Large intestine (tissue), 3 donors: Measurements from ENCODE around the gene CDC14A. TPM values are rescaled to one million over a fixed set of nuclear protein-coding genes. Genes with fewer than 3 reads are reported as not detected.

Experiments used
- DNase-seq, 2 donors: peaks; one replicate each; pipeline versions ENCODE4 v3.0.0 to v3.0.0-alpha.2; 2013
- H3K27ac ChIP-seq: one replicate; pipeline ENCODE4 v1.5.1; 2013; ENCODE audit warnings: low read length
- H3K27me3 ChIP-seq: 2 replicates; pipeline ENCODE4 v1.6.1; 2013; ENCODE audit warnings: low read length; ENCODE audit not compliant: control insufficient read depth, insufficient read depth
- H3K36me3 ChIP-seq: 2 replicates; pipeline ENCODE4 v1.6.1; 2013; ENCODE audit warnings: low read length; ENCODE audit not compliant: control insufficient read depth, insufficient read depth
- H3K4me1 ChIP-seq: one replicate; pipeline ENCODE4 v1.6.1; 2013; ENCODE audit warnings: low read length; ENCODE audit not compliant: control insufficient read depth, insufficient read depth
- H3K4me3 ChIP-seq: one replicate; pipeline ENCODE4 v1.5.1; 2013; ENCODE audit warnings: low read length
- H3K9me3 ChIP-seq: one replicate; pipeline ENCODE4 v1.6.1; 2013; ENCODE audit warnings: mild to moderate bottlenecking, low read depth, low read length, moderate library complexity; ENCODE audit not compliant: control insufficient read depth
- WGBS: methylation state at CpG from one replicate; pipeline ENCODE4 v1.1.5; 2013; ENCODE audit warnings: low lambda C conversion rate; ENCODE audit not compliant: insufficient coverage; 5-methylcytosine and 5-hydroxymethylcytosine counted together
- polyA plus RNA-seq: library from polyadenylated mRNA; unstranded; fragments of 120-200 nt; gene quantifications from one replicate; pipeline ENCODE4 v1.2.1, GENCODE V29; 2013

CDC14A gene
- polyA plus RNA-seq, 1 donor: 15.7 TPM

DNA sequence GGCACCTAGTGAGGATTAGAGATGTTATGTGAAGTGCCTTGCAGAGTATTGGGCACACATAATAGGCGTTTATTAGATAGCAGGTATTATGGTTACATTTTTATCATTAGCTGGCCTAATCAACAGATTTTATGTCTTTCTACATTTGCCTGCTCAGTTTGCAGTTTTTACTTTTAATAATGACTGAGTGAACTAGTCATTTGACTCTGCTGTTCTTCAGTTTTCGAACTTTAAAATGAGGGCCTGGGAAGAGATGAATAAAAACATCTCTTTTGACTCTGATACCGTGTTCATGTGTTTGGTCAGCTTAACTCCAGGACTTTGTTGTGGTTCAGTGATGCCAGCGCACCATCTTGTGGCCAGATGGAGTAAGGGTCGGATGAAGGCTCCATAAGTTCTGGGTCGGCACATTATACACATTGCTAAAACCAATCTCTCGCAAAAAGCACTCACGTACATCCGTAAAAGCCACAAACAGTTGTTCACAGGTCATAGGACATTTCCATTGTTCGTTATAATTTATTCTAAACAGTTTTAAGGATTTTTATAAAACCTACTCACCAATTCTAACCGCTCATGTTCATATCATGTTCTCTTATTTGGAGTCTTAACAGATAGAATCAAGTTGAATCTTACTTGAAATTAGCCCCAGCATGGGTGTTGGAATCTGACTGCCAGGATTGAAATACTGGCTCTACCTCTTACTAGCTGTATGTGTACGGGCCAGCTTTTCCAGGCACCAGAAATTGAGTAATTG lies 107.2 kb downstream of the CDC14A start:
- DNase-seq: peak; percentile 48 to 61
- no peak overlapping the region for H3K4me3 ChIP-seq
- no peaks in the 10 kb centered on the region for H3K27me3 ChIP-seq
- H3K9me3 ChIP-seq: no peaks in the 10 kb centered on the region
- peaks cover 5% of the 10 kb centered on the region for H3K36me3 ChIP-seq
- 51% methylated on average over 2 of the region's 12 CpGs for WGBS
- H3K27ac ChIP-seq: no peak overlapping the region
- no peaks in the 10 kb centered on the region for H3K4me1 ChIP-seq

DNA sequence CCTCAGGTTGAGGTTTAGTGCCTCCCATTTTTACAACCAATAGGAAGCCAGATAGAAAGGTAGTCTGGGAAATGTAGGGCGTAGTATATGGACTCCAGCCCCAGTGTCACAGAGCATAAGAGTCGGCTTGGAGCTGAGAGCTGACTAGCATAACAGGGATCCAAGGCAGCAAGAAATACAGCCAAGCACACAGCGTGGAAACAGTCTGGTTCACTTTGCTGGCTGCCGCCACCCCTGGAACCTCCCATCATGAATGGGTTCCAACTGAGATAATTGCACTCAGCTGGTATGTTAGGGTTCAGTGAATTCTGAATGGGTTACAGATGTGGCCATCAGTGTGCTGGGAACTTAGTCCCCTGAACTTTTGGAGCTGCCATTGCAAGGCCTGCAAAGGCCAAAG lies 108.9 kb downstream of the CDC14A start:
- H3K4me1 ChIP-seq: no peaks in the 10 kb centered on the region
- peaks cover 8% of the 10 kb centered on the region for H3K36me3 ChIP-seq
- no peaks in the 10 kb centered on the region for H3K9me3 ChIP-seq
- H3K27me3 ChIP-seq: no peaks in the 10 kb centered on the region
- DNase-seq: no peak
- no CpG with 5 or more reads among the region's 4 CpGs for WGBS
- H3K4me3 ChIP-seq: no peak overlapping the region
- no peak overlapping the region for H3K27ac ChIP-seq

DNA sequence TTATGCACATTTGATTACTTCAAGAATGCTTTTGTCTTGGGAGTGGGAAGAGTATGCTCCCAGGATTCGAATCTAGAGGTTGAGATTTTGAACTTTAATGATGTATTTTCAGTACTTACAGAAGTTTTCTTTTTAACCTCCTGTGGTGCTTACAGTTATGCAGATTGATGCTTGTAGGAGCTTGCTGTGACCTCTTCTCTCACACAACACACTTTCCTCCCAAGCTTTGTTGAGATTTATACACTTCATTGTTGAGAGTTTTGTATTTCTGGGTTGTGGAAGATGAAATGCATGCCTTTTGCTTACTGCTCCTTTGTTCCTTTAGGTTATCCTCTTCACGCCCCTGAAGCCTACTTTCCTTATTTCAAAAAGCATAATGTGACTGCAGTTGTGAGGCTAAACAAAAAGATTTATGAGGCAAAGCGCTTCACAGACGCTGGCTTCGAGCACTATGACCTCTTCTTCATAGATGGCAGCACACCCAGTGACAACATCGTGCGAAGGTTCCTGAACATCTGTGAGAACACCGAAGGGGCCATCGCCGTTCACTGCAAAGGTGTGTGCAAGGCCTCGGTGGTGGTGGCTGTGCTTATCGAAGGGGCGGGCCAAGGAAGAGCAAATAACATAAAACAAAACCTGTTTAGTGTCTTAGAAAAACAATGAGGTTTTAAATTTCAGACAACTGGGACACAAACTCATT lies 110.2 kb downstream of the CDC14A start:
- Histone ChIP-seq H3K27me3 (no peaks in the 10 kb centered on the region), H3K4me3 (no peak overlapping the region), H3K4me1 (no peaks in the 10 kb centered on the region), H3K27ac (no peak overlapping the region), H3K36me3 (peaks cover 9% of the 10 kb centered on the region), H3K9me3 (no peaks in the 10 kb centered on the region)
- no CpG with 5 or more reads among the region's 13 CpGs for WGBS
- DNase-seq: no peak

DNA sequence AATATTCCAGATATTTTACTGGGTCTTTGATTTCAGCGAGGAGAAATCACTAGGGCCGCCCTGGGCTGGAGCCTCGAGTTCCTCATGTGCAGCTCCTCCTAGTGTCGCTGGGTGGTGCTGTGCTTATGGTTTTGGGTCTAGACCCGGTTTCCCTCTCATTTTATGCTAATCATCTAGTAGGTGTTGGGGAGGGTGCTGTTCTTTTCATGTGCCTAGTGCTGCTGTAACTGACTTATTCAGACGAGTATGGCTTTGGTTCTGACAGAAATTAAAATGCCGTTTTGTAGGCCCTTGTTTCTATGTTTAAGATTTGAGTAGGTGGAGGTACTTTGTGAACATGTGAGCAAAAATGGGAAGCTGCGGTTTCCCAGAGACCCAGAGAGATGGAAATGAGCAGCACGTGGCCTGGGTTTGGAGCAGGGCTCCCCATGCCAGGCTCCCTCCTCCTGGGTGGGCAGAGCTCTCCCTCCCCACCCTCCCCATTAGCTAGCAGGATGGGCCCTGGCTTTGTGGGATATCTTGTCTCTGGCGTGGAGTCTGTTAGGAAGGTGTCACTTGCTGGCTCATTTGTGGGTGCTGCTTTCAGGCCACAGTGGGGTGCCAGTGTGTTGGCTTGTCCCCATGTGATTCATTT lies 111.6 kb downstream of the CDC14A start:
- Histone ChIP-seq H3K4me1 (no peaks in the 10 kb centered on the region), H3K9me3 (no peaks in the 10 kb centered on the region), H3K4me3 (no peak overlapping the region), H3K36me3 (peaks cover 12% of the 10 kb centered on the region), H3K27ac (no peak overlapping the region), H3K27me3 (no peaks in the 10 kb centered on the region)
- WGBS: no CpG with 5 or more reads among the region's 10 CpGs
- DNase-seq: peak; percentile 21 to 28

DNA sequence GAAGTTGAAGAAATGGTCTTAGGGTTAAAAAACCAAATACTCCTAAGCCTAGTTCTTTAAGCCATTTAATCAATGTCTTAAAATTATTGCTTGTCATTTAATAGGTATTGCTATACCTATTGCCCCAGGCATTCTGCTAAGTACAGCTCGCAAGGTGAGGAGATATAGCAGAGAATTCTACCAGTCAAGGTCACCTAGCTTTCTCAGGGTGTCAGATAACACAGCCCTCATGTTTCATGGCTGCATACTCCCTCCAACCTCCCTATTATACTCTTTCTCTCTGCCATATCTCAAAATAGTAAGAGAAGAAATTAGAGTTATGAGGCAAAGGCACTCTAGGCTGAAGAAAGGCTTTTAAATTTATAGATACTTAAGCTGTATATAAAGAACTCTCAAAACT lies 117.3 kb downstream of the CDC14A start:
- peaks cover 7% of the 10 kb centered on the region for H3K36me3 ChIP-seq
- no peak overlapping the region for H3K27ac ChIP-seq
- no peak for DNase-seq
- H3K4me1 ChIP-seq: no peaks in the 10 kb centered on the region
- no peaks in the 10 kb centered on the region for H3K9me3 ChIP-seq
- no peaks in the 10 kb centered on the region for H3K27me3 ChIP-seq
- H3K4me3 ChIP-seq: no peak overlapping the region
- no CpG with 5 or more reads among the region's 1 CpG for WGBS

DNA sequence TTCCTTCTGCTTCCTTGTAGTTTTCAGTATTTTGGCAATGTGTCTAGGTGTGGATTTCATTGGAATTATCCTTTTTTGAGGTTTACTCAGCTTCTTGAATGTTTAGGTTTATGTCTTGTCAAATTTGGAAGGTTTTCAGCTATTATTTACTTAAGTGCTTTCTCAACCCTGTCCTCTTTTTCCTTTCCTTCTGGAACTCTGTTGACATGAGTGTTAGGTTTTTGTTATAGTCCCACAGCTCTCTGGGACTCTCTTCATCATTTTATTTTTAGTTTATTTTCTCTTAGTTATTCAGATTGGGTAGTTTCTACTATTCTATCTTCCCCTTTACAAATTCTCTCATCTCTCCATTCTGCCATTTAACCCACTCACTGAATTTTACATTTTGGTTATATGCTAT lies 122.5 kb downstream of the CDC14A start:
- Histone ChIP-seq H3K9me3 (no peaks in the 10 kb centered on the region), H3K4me1 (no peaks in the 10 kb centered on the region), H3K27ac (no peak overlapping the region), H3K4me3 (no peak overlapping the region), H3K27me3 (no peaks in the 10 kb centered on the region), H3K36me3 (peaks cover 4% of the 10 kb centered on the region)
- DNase-seq: no peak

DNA sequence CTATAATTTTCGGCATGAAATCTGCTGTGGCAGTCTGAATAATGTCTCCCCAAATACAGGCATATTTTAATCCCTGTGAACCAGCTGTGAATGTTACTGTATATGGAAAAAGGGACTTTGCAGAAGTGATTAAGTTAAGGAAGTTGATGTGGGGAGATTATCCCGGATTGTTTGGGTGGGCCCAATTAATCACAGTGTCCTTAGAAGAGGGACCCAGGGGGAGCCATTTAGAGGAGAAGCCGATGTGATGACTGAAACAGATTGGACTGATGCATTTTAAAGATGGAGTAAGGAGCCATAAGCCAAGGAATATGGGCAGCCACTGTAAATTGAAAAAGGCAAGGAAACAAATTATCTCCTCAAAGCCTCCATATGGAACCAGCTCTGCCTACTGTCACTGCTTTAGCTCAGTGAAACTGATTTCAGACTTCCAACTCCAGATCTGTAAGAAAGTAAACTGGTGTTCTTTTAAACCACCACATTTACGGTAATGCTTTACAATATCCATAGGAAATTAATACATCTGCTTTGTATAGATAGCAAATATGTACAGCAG lies 124.5 kb downstream of the CDC14A start:
- DNase-seq: no peak
- H3K36me3 ChIP-seq: peaks cover 9% of the 10 kb centered on the region
- H3K27me3 ChIP-seq: no peaks in the 10 kb centered on the region
- H3K4me3 ChIP-seq: no peak overlapping the region
- H3K4me1 ChIP-seq: no peaks in the 10 kb centered on the region
- no peaks in the 10 kb centered on the region for H3K9me3 ChIP-seq
- H3K27ac ChIP-seq: no peak overlapping the region
- 100% methylated on average over 1 of the region's 4 CpGs for WGBS

DNA sequence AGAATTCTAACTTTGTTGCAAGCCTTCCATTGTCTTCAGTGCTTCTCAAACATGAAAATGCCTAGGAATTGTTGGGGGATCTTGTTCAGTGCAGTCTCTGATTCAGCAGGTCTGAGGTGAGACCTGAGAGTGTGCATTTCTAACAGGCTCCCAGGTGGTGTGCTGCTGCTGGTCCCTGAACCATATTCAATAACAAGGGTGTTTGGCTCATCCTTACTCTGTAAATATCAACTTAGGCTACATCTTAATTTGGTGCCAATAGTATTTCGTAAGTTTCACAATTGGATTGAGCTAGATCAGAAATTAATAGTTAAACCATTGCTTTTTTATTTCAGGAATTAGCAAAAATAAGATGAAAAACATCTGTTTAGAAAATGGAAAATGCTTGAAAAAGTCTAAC lies 126.5 kb downstream of the CDC14A start:
- Histone ChIP-seq H3K9me3 (no peaks in the 10 kb centered on the region), H3K4me1 (no peaks in the 10 kb centered on the region), H3K4me3 (no peak overlapping the region), H3K27me3 (no peaks in the 10 kb centered on the region), H3K27ac (no peak overlapping the region), H3K36me3 (peaks cover 9% of the 10 kb centered on the region)
- whole genome bisulfite sequencing: no CpG with 5 or more reads among the region's 1 CpG
- DNase-seq: no peak

DNA sequence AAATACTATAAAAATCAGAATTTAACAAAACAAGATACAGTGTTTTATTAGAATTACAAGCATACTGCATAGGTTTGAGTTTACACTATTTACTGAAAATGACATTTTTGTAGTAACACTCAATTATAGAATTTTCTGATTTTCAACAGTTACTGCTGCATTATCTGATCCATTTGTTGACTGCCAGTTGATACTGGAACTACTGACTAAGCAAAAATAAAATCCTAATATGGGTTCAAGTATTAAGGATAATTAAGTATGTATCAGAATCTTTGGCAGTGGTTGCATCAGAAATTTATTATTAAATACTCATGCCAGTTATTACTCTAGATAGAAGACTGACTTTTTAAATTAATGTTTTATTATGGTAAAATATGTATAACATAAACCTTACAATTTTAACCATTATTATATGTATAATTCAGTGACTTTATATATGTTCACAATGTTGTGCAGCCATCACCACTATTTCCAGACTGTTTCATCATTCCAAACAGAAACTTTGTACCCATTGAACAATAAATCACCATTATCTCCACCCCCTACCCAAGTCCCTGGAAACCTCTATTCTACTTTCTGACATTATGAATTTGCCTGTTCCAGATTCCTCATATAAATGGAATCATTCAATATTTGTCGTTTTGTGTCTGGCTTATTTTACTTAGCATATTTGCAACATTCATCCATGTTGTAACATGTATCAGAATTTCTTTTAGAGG lies 127.5 kb downstream of the CDC14A start:
- H3K27ac ChIP-seq: no peak overlapping the region
- H3K36me3 ChIP-seq: peaks cover 9% of the 10 kb centered on the region
- DNase-seq: no peak
- no peaks in the 10 kb centered on the region for H3K27me3 ChIP-seq
- no peaks in the 10 kb centered on the region for H3K4me1 ChIP-seq
- H3K4me3 ChIP-seq: no peak overlapping the region
- 100% methylated on average over 1 of the region's 1 CpG for WGBS
- no peaks in the 10 kb centered on the region for H3K9me3 ChIP-seq

DNA sequence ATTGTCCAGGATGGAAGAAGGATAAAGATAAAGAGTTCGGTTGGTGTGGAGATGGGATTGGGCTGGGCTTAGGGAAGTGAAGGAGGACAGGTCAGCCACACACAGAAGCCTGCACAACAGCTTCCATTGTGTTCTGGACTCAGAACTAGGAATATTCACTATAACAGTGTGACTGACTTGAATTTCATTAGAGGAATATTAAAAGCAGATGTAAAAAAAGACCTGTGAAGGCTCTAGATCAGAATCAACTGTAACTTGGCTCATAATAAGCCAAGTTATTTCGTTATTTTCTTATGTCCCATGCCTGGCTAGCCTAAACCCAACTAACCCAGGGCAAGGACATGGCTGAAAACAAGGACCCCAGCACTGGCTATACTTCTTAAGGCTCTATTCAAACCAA lies 129.0 kb downstream of the CDC14A start:
- DNase-seq: no peak
- Histone ChIP-seq H3K9me3 (no peaks in the 10 kb centered on the region), H3K27me3 (no peaks in the 10 kb centered on the region), H3K36me3 (peaks cover 17% of the 10 kb centered on the region), H3K4me3 (no peak overlapping the region), H3K4me1 (no peaks in the 10 kb centered on the region), H3K27ac (no peak overlapping the region)
- WGBS: no CpG with 5 or more reads among the region's 2 CpGs
